ENCODE measurements around the gene FNDC3B. TPM values are rescaled to one million over a fixed set of nuclear protein-coding genes. Genes with fewer than 3 reads are reported as not detected.
A peak's percentile ranks its signal among the peaks of the same experiment; 100 is the strongest.

The FNDC3B gene
- total RNA-seq, 1 experiment from 2014 or later: 173 TPM

DNA sequence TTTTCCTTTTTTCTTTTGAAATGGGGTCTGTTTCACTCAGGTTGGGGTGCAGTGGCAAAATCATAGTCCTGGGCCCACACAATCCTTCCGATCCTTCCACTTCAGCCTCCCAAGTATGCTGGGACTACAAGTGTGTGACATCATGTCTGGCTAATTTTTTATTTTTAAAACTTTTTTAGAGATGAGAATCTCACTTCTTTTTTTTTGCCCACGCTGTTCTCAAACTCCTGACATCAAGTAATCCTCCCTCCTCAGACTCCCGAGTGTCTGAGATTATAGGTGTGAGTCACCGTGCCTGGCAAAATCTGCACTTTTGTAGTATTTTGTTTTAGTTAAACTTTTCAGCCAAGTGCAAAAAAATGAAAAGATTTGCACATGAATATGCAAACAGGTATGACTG, 171.0 kb downstream of the FNDC3B start:
- in situ Hi-C loops (cut with HindIII; ENCODE audit: low pct_unique_long_range_greater_than_20kb, low sequenced_read_pairs): no loop called here
- Histone ChIP-seq H3K27me3 (ENCODE audit: control insufficient read depth, insufficient read depth, low read length) (no peaks in the 10 kb centered on the region), H3K4me3 (ENCODE audit: low read depth in 2 of 2, low read length in 2 of 2) (no peak overlapping the region), H3K36me3 (ENCODE audit: control insufficient read depth, insufficient read depth, low read length) (no peaks in the 10 kb centered on the region), H3K9me3 (ENCODE audit: control insufficient read depth, insufficient read depth, low read depth, low read length) (no peaks in the 10 kb centered on the region), H3K27ac (ENCODE audit: low read length) (peak overlapping the region; percentile 65; the same call in 1 of the 2 replicates), H3K4me1 (ENCODE audit: control insufficient read depth, insufficient read depth, low read length) (peaks cover 66% of the 10 kb centered on the region)
- no peak for ATAC-seq
- BruUV-seq (replicated peaks): no TSS peak
- no peak for DNase-seq (ENCODE audit: low read depth, low spot score)
- TF ChIP-seq, protein P1, sequence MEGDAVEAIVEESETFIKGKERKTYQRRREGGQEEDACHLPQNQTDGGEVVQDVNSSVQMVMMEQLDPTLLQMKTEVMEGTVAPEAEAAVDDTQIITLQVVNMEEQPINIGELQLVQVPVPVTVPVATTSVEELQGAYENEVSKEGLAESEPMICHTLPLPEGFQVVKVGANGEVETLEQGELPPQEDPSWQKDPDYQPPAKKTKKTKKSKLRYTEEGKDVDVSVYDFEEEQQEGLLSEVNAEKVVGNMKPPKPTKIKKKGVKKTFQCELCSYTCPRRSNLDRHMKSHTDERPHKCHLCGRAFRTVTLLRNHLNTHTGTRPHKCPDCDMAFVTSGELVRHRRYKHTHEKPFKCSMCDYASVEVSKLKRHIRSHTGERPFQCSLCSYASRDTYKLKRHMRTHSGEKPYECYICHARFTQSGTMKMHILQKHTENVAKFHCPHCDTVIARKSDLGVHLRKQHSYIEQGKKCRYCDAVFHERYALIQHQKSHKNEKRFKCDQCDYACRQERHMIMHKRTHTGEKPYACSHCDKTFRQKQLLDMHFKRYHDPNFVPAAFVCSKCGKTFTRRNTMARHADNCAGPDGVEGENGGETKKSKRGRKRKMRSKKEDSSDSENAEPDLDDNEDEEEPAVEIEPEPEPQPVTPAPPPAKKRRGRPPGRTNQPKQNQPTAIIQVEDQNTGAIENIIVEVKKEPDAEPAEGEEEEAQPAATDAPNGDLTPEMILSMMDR (IDR thresholded peaks at IDR 0.05): no peak
- intact Hi-C loops (cut with micrococcal nuclease; ENCODE audit: unreplicated experiment): no loop called here
- ChIA-PET CTCF (no interaction called here), POLR2A (no interaction called here)

DNA sequence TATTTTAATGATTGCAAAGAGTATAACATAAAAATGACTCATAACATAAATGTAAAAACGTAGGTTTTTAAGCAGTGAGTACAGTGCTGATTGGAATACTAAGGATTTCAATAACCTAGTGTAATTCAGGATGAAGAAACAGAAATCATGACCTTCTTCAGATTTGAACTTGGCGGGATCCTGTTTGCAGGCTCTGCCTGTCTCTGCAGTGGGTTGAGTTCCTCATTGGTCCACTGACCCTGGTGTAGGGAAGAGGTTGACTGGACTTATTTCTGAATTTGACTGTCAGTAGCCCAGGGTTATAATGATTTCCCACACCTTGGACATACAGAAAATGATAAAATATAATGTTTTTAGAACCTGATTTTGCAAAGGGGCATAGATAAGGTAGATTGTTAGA, 171.7 kb downstream of the FNDC3B start:
- BruUV-seq (replicated peaks): no TSS peak
- Histone ChIP-seq H3K4me3 (ENCODE audit: low read depth in 2 of 2, low read length in 2 of 2) (no peak overlapping the region), H3K4me1 (ENCODE audit: control insufficient read depth, insufficient read depth, low read length) (peaks cover 71% of the 10 kb centered on the region), H3K9me3 (ENCODE audit: control insufficient read depth, insufficient read depth, low read depth, low read length) (no peaks in the 10 kb centered on the region), H3K27me3 (ENCODE audit: control insufficient read depth, insufficient read depth, low read length) (no peaks in the 10 kb centered on the region), H3K27ac (ENCODE audit: low read length) (peak overlapping the region; percentile 40), H3K36me3 (ENCODE audit: control insufficient read depth, insufficient read depth, low read length) (no peaks in the 10 kb centered on the region)
- no peak for DNase-seq (ENCODE audit: low read depth, low spot score)
- in situ Hi-C loops (cut with HindIII; ENCODE audit: low pct_unique_long_range_greater_than_20kb, low sequenced_read_pairs) (no loop called here), intact Hi-C loops (cut with micrococcal nuclease; ENCODE audit: unreplicated experiment) (no loop called here)
- no peak for ATAC-seq
- CTCF ChIA-PET: no interaction called here
- POLR2A ChIA-PET: no interaction called here
- TF ChIP-seq TCF7L2 (IDR thresholded peaks at IDR 0.05; ENCODE audit: low read depth, low read length) (no peak), POLR2AphosphoS5 (IDR thresholded peaks at IDR 0.05; ENCODE audit: low read depth, low read length) (no peak), SIN3A (IDR thresholded peaks at IDR 0.05; ENCODE audit: borderline replicate concordance, insufficient read depth, low read depth, low read length) (no peak)
- TF ChIP-seq, protein P1 (IDR thresholded peaks at IDR 0.05): no peak
- TF ChIP-seq, protein P2, sequence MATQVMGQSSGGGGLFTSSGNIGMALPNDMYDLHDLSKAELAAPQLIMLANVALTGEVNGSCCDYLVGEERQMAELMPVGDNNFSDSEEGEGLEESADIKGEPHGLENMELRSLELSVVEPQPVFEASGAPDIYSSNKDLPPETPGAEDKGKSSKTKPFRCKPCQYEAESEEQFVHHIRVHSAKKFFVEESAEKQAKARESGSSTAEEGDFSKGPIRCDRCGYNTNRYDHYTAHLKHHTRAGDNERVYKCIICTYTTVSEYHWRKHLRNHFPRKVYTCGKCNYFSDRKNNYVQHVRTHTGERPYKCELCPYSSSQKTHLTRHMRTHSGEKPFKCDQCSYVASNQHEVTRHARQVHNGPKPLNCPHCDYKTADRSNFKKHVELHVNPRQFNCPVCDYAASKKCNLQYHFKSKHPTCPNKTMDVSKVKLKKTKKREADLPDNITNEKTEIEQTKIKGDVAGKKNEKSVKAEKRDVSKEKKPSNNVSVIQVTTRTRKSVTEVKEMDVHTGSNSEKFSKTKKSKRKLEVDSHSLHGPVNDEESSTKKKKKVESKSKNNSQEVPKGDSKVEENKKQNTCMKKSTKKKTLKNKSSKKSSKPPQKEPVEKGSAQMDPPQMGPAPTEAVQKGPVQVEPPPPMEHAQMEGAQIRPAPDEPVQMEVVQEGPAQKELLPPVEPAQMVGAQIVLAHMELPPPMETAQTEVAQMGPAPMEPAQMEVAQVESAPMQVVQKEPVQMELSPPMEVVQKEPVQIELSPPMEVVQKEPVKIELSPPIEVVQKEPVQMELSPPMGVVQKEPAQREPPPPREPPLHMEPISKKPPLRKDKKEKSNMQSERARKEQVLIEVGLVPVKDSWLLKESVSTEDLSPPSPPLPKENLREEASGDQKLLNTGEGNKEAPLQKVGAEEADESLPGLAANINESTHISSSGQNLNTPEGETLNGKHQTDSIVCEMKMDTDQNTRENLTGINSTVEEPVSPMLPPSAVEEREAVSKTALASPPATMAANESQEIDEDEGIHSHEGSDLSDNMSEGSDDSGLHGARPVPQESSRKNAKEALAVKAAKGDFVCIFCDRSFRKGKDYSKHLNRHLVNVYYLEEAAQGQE (IDR thresholded peaks at IDR 0.05; ENCODE audit: insufficient read depth in 1 of 2, low read depth in 2 of 2, low read length in 1 of 2): no peak

GRCh38 chr3:172213200-172213599, 173.8 kb downstream of the FNDC3B start:
- Histone ChIP-seq H3K27me3 (ENCODE audit: control insufficient read depth, insufficient read depth, low read length) (no peaks in the 10 kb centered on the region), H3K4me1 (ENCODE audit: control insufficient read depth, insufficient read depth, low read length) (peaks cover 88% of the 10 kb centered on the region), H3K36me3 (ENCODE audit: control insufficient read depth, insufficient read depth, low read length) (no peaks in the 10 kb centered on the region), H3K27ac (ENCODE audit: low read length) (peak overlapping the region; percentile 62), H3K4me3 (ENCODE audit: low read depth in 2 of 2, low read length in 2 of 2) (no peak overlapping the region), H3K9me3 (ENCODE audit: control insufficient read depth, insufficient read depth, low read depth, low read length) (no peaks in the 10 kb centered on the region)
- DNase-seq (ENCODE audit: low read depth, low spot score) (no peak), ATAC-seq (no peak)
- in situ Hi-C loops (cut with HindIII; ENCODE audit: low pct_unique_long_range_greater_than_20kb, low sequenced_read_pairs) (no loop called here), intact Hi-C loops (cut with micrococcal nuclease; ENCODE audit: unreplicated experiment) (no loop called here)
- BruUV-seq (replicated peaks): no TSS peak
- TF ChIP-seq SIN3A (IDR thresholded peaks at IDR 0.05; ENCODE audit: borderline replicate concordance, insufficient read depth, low read depth, low read length) (no peak), POLR2AphosphoS5 (IDR thresholded peaks at IDR 0.05; ENCODE audit: low read depth, low read length) (no peak), TCF7L2 (IDR thresholded peaks at IDR 0.05; ENCODE audit: low read depth, low read length) (no peak)
- TF ChIP-seq, protein P1 (IDR thresholded peaks at IDR 0.05): no peak
- TF ChIP-seq, protein P2 (IDR thresholded peaks at IDR 0.05; ENCODE audit: insufficient read depth in 1 of 2, low read depth in 2 of 2, low read length in 1 of 2): no peak
- CTCF ChIA-PET: no interaction called here
- POLR2A ChIA-PET: no interaction called here
